RWPE2 (cell line): ENCODE data around the gene TARDBP.
"Not testable (repeated sequence)": the region's sequence is repeated elsewhere in the genome, so short reads cannot be mapped to it uniquely, and the experiment has no call there.

Source experiments
- ATAC-seq: fragments of 200-7000 bp; cut with Tn5 transposase; 3 replicates; pipeline ENCODE4 v1.9.1; 2021; ENCODE audit warnings: low read depth
- DNase-seq: peaks from one replicate; pipeline ENCODE4 v3.0.0-alpha.2; 2020; ENCODE audit warnings: low spot score
- H3K27ac ChIP-seq: fragments of 450-650 bp; 2 replicates; pipeline ENCODE4 v1.5.1; 2017; ENCODE audit warnings: mild to moderate bottlenecking; ENCODE audit not compliant: poor library complexity, severe bottlenecking
- H3K27me3 ChIP-seq: fragments of 250-450 bp; sonication (Bioruptor Pico); 2 replicates; pipeline ENCODE4 v1.5.1; 2021; ENCODE audit warnings: mild to moderate bottlenecking, moderate library complexity; ENCODE audit not compliant: insufficient read depth, poor library complexity, severe bottlenecking
- H3K36me3 ChIP-seq: fragments of 250-450 bp; sonication (Bioruptor Pico); 2 replicates; pipeline ENCODE4 v1.5.1; 2020; ENCODE audit warnings: low read depth, mild to moderate bottlenecking, moderate library complexity
- H3K4me1 ChIP-seq: fragments of 250-450 bp; sonication (Bioruptor Pico); 2 replicates; pipeline ENCODE4 v1.5.1; 2021; ENCODE audit warnings: mild to moderate bottlenecking, moderate library complexity; ENCODE audit not compliant: insufficient read depth, poor library complexity, severe bottlenecking
- H3K4me3 ChIP-seq: fragments of 250-450 bp; sonication (Bioruptor Pico); 2 replicates; pipeline ENCODE4 v1.5.1; 2021; ENCODE audit warnings: mild to moderate bottlenecking, moderate library complexity; ENCODE audit not compliant: severe bottlenecking
- H3K9me3 ChIP-seq: fragments of 250-450 bp; sonication (Bioruptor Pico); 2 replicates; pipeline ENCODE4 v1.5.1; 2021; ENCODE audit warnings: mild to moderate bottlenecking, moderate library complexity; ENCODE audit not compliant: severe bottlenecking
- TF ChIP-seq, protein P1 (sequence below): fragments of 450-650 bp; IDR thresholded peaks from one replicate; pipeline ENCODE4 v1.5.1; 2017; ENCODE audit warnings: mild to moderate bottlenecking, moderate library complexity; ENCODE audit not compliant: poor library complexity, severe bottlenecking

The TARDBP gene

DNA sequence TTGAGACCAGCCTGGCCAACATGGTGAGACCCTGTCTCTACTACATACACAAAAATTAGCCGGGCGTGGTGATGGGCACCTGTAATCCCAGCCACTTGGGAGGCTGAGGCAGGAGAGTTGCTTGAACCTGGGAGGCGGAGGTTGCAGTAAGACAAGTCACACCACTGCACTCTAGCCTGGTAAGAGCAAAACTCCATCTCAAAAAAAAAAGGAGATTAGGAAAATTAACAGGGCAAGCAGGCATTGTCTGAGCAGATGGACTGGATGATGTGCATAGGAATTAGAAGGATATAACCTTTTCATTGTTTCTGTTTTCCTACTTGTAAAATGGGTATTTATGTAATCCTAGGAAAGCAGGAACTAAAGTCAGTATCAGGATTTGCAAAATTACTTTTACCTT is 15.6 kb downstream of the TARDBP start:
- Histone ChIP-seq H3K4me1 (peaks cover 12% of the 10 kb centered on the region), H3K27me3 (no peaks in the 10 kb centered on the region), H3K9me3 (no peaks in the 10 kb centered on the region), H3K36me3 (peaks cover 39% of the 10 kb centered on the region), H3K4me3 (no peak overlapping the region), H3K27ac (no peak overlapping the region)
- ATAC-seq = no peak
- TF ChIP-seq, protein P1, sequence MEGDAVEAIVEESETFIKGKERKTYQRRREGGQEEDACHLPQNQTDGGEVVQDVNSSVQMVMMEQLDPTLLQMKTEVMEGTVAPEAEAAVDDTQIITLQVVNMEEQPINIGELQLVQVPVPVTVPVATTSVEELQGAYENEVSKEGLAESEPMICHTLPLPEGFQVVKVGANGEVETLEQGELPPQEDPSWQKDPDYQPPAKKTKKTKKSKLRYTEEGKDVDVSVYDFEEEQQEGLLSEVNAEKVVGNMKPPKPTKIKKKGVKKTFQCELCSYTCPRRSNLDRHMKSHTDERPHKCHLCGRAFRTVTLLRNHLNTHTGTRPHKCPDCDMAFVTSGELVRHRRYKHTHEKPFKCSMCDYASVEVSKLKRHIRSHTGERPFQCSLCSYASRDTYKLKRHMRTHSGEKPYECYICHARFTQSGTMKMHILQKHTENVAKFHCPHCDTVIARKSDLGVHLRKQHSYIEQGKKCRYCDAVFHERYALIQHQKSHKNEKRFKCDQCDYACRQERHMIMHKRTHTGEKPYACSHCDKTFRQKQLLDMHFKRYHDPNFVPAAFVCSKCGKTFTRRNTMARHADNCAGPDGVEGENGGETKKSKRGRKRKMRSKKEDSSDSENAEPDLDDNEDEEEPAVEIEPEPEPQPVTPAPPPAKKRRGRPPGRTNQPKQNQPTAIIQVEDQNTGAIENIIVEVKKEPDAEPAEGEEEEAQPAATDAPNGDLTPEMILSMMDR = no peak
- DNase-seq = no peak

DNA sequence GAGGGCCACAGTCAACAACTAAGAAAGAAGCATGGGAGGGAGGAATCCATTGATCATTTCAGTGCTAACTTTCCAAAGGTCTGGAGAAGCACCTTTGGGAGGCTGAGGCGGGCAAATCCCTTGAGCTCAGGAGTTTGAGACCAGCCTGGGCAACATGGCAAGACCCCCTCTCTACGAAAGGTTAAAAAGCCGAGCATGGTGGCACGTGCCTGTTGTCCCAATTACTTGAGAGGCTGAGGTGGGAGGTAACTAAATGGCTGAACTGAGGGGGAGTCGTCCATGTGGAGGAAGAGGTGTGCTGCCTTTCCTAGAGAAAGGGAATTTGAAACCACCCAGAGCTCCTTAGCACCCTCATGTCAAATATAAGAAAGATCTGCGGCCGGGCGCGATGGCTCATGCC is 18.4 kb downstream of the TARDBP start:
- no peak for DNase-seq
- no peak overlapping the region for H3K4me3 ChIP-seq
- no peak for ATAC-seq
- no peak overlapping the region for H3K27ac ChIP-seq
- H3K9me3 ChIP-seq = no peaks in the 10 kb centered on the region
- peaks cover 5% of the 10 kb centered on the region for H3K4me1 ChIP-seq
- H3K27me3 ChIP-seq = no peaks in the 10 kb centered on the region
- TF ChIP-seq, protein P1 = no peak
- H3K36me3 ChIP-seq = peaks cover 11% of the 10 kb centered on the region

DNA sequence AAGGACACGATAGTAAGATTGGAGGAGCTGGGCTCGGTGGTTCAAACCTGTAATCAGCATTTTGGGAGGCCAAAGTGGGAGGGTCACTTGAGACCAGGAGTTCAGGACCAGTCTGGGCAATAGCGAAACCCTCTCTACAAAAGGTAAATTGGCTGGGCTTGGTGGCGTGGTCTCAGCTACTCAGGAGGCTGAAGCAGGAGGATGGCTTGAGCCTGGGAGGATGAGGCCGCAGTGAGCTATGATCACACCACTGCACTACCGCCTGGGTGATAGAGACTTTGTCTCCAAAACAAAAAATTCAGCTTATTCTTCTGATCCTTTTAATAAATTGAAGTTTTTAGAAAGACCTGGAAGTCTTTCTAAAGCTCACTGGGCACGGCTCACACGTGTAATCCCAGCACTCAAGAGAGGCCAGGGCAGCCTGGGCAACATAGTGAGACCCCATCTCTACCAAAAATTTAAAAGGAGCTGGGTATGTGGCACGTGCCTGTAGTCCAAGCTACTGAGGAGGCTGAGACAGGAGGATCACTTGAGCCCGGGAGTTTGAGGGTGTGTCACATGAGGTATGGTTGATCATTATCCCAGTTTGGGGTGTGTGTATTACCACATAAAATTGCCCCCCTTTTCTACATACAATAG is 19.3 kb downstream of the TARDBP start:
- no peaks in the 10 kb centered on the region for H3K9me3 ChIP-seq
- TF ChIP-seq, protein P1 = no peak
- no peaks in the 10 kb centered on the region for H3K27me3 ChIP-seq
- peaks cover 8% of the 10 kb centered on the region; the same call in 1 of the 2 replicates for H3K36me3 ChIP-seq
- H3K4me3 ChIP-seq = no peak overlapping the region
- H3K4me1 ChIP-seq = no peaks in the 10 kb centered on the region
- no peak overlapping the region for H3K27ac ChIP-seq
- ATAC-seq = peak; percentile 30
- DNase-seq = no peak

DNA sequence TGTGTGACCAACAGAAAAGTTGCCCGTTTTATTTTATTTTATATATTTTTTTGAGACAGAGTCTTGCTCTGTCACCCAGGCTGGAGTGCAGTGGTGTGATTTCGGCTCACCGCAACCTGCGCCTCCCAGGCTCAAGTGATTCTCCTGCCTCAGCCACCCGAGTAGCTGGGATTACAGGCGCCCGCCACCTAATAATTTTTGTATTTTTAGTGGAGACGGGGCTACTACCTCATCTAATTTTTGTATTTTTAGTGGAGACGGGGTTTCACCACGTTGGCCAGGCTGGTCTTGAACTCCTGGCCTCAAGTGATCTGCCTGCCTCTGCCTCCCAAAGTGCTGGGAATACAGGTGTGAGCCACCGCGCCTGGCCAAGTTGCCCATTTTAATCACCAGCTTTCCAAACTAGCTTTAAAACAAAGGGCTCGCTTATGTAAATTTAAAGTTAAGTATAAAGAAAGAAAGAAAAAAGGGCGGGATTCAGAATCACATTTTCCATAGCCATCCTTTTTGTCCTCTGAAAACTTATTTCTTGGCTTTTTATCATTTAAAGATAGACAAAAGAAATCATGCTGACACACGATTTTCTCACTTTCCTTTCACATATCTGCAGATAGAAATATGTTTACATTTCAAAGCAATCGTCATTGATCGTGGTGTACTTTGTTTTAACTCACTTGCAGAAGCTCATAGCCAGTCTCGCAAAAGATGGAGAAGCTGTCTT is 24.7 kb downstream of the TARDBP start:
- not testable (repeated sequence) for H3K4me3 ChIP-seq, H3K36me3 ChIP-seq, ATAC-seq, H3K27me3 ChIP-seq, H3K27ac ChIP-seq, H3K9me3 ChIP-seq, H3K4me1 ChIP-seq, DNase-seq

DNA sequence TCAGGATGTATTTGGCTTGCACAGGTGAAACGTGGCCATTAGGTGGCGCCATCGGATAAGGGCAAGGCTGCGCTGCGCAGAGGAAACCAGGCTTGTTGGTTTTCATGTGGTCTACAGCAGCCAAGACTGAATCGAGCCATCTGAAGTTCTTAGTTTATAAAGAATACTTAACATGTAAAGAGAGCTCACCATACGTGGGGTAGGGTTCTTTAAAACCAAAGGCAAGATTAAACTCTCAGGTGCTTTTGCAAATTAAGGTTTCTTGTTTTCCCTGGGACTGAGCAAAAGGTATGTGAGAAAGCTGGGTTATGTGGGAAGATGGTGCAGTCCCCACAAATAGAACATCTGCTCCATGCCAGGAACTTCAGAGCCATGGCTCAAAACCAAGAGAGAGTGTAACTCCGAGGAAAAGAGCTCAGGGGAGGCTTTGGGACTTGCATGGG is 25.3 kb downstream of the TARDBP start:
- no peaks in the 10 kb centered on the region for H3K36me3 ChIP-seq

More for the DNA sequence above, 25.3 kb downstream of the TARDBP start:
- no peak overlapping the region for H3K27ac ChIP-seq
- H3K9me3 ChIP-seq = no peaks in the 10 kb centered on the region
- TF ChIP-seq, protein P1 = peak; percentile 98
- H3K27me3 ChIP-seq = no peaks in the 10 kb centered on the region
- H3K4me1 ChIP-seq = no peaks in the 10 kb centered on the region
- ATAC-seq = peak; percentile 89
- DNase-seq = no peak
- H3K4me3 ChIP-seq = no peak overlapping the region
